Smooth muscle cell (in vitro differentiated cells): Measurements from ENCODE around the gene SH2D4B. TPM values are rescaled to one million over a fixed set of nuclear protein-coding genes. Genes with fewer than 3 reads are reported as not detected.

Experiments used
- polyA plus RNA-seq: library from polyadenylated mRNA; unstranded; fragments of >200 nt; fragmentation: Nextera tagmentation; extraction: Ambion mirVana; gene quantifications from 2 replicates; pipeline ENCODE4 v1.2.1, GENCODE V29; 2016
- total RNA-seq: library from RNA; depleted of rRNA; stranded (reverse); fragments of >200 nt; gene quantifications from 2 replicates; pipeline ENCODE4 v1.2.3, GENCODE V29; 2014

The SH2D4B gene
- total and polyA plus RNA-seq, 2 experiments from 2014 or later = 0.13 TPM; not detected in 1

Other genes starting within 250 kb of the SH2D4B start
- gene MAT1A, start 248.2 kb upstream of the SH2D4B start, total RNA-seq = 0.09 TPM in 1 of 2 replicates, not detected in the other
- not detected in 2 replicates for gene MAT1A, start 248.2 kb upstream of the SH2D4B start, polyA plus RNA-seq
- gene DYDC1, start 181.1 kb upstream of the SH2D4B start, total RNA-seq = not detected in 2 replicates
- gene DYDC1, start 181.1 kb upstream of the SH2D4B start, polyA plus RNA-seq = not detected in 2 replicates
- not detected in 2 replicates for gene DYDC2, start 181.1 kb upstream of the SH2D4B start, total RNA-seq
- gene DYDC2, start 181.1 kb upstream of the SH2D4B start, polyA plus RNA-seq = not detected in 2 replicates
- gene PRXL2A, start 129.4 kb upstream of the SH2D4B start, total RNA-seq = 28.8 and 43.6 TPM in 2 replicates
- gene PRXL2A, start 129.4 kb upstream of the SH2D4B start, polyA plus RNA-seq = 80.0 and 82.0 TPM in 2 replicates
- 39.8 and 42.7 TPM in 2 replicates for gene TSPAN14, start 83.6 kb upstream of the SH2D4B start, total RNA-seq
- gene TSPAN14, start 83.6 kb upstream of the SH2D4B start, polyA plus RNA-seq = 46.3 and 82.5 TPM in 2 replicates